ENCODE data around the gene ATP11B.
A peak's percentile ranks its signal among the peaks of the same experiment; 100 is the strongest.
"Not testable (repeated sequence)": the region's sequence is repeated elsewhere in the genome, so short reads cannot be mapped to it uniquely, and the experiment has no call there.

The ATP11B gene

GRCh38 chr3:182795389-182795782 is 2.1 kb downstream of the ATP11B start:
- DNase-seq: peak; percentile 6 to 52 (median 36)

GRCh38 chr3:182796310-182796709 is 3.0 kb downstream of the ATP11B start:
- DNase-seq: no peak

DNA sequence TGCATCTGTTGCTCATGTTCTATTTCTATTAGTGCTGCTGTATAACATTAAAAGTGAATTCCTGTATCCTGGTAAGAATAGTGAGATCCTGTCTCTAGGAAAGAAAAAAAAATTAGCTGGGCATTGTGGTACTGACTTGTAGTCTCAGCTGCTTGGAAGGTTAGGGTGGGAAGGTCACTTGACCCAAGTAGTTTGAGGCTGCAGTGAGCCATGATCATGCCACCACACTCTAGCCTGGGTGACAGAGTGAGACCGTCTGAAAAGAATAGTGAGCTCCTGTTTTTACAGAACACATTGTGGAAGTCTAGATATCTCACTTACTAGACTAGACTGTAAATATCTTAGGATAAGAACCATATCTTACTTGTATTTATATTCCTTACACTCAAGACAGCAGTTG is 4.6 kb downstream of the ATP11B start:
- peak; percentile 30 to 53 (median 50) for DNase-seq

DNA sequence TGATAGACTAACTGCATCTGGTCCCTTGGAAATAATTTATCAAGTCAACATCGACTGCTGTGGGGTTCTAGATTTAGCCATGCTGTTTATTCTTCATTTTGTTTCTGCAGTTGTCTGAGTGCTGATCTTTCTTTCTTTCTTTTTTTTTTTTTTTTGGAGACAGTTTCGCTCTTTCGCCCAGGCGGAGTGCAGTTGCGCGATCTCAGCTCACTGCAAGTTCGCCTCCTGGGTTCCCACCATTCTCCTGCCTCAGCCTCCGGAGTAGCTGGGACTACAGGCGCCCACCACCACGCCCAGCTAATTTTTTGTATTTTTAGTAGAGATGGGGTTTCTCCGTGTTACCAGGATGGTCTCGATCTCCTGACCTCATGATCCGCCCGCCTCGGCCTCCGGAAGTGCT is 5.8 kb downstream of the ATP11B start:
- not testable (repeated sequence) for DNase-seq

DNA sequence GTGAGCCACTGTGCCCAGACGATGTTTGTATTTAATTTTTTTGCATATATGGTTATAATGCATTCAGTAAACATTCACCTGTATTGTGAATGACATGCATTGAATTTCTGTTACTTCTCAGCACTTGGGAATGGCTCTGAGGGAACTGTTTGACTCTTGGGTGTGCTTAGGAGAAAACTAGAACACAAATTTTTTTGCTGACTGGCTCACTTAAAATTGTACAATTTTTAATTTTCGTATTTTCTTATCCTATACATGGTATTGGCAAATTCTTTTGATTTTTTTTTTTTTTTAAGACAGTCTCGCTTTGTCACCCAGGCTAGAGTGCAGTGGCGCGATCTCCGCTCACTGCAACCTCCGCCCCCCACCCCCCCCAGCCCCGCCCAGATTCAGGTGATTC is 7.2 kb downstream of the ATP11B start:
- DNase-seq: no peak

GRCh38 chr3:182802413-182803390 is 9.4 kb downstream of the ATP11B start:
- DNase-seq: peak; percentile 29 to 82 (median 61)

DNA sequence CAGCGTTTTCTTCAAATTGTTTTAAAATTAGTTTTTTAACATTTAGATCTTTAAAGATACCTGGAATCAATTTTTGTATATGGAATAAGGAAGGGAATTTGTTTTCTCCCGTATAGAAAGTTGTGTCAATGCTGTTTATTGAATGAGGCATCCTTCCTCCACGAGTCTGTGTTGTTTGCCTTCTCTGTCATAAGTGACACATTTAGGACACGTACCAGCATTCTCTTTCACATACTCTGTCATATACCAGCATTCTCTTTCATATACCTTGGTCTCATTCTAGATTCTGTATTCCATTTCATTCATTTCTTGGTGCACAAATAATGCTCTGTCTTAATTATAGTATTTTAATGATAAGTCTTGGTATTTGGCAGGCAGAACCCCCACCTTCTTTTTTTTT is 10.3 kb downstream of the ATP11B start:
- no peak for DNase-seq

DNA sequence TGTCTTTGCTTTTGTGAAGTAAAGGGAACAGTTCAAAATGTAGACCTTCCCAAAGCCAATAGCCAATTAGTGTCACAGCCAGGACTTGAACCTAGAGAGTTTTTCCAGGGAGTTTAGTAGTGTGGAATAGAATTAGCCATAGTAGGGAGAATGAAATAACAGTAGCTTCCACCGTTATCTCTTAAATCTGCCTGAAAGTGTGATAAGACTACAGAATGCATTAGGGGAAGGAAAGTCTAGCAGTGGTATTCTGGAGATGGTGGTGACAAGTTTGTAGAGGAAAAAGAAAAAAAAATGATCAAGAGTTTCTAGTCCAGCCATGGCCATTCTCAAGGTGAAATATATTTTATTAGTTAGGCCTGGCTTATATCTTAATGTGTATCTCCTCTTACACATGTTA is 13.8 kb downstream of the ATP11B start:
- DNase-seq: no peak

GRCh38 chr3:182808041-182808770 is 14.9 kb downstream of the ATP11B start:
- no peak for DNase-seq

- DNase-seq: no peak
Measured at GRCh38 chr3:182809531-182809930, 16.2 kb downstream of the ATP11B start.

- DNase-seq: peak in 2 of 4 experiments; percentile 25 to 28
Measured at GRCh38 chr3:182810574-182811268, 17.4 kb downstream of the ATP11B start.

DNA sequence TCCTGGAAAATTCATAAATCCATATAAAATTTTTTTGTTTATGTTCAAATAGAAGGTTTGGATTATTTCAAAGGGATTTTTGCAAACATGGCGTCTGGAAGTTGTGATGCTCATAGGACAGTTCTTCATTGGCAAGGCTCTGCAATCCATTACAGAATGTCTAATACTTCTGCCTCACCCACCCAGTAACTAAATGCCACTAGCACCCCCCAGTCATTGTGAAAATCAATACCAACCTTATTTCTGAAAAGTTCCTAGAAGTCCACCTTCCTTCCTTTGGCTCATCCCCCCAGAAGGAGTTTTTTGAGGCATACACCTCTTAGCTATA is 17.9 kb downstream of the ATP11B start:
- no peak for DNase-seq

GRCh38 chr3:182812123-182812522 is 18.8 kb downstream of the ATP11B start:
- no peak for DNase-seq

GRCh38 chr3:182814419-182815062 is 21.2 kb downstream of the ATP11B start:
- DNase-seq: no peak

DNA sequence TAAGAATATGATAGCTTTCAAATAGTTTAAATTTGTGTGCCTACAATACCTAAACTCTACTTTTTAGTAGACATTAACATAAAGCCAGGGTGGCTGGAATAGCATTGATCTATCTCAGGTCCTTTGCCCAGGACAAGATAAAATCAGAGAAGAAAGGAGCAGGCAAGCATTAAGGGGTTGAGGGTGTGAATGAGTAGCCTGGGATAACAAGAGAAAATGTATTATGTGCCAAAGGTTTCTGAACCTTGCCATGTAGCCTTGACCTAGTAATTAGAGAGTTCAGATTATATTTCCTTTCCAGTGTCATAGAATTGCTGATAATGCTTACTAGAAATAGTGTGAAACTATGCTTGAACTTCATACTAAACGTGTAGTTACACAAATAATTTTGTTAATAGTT is 22.9 kb downstream of the ATP11B start:
- no peak for DNase-seq

DNA sequence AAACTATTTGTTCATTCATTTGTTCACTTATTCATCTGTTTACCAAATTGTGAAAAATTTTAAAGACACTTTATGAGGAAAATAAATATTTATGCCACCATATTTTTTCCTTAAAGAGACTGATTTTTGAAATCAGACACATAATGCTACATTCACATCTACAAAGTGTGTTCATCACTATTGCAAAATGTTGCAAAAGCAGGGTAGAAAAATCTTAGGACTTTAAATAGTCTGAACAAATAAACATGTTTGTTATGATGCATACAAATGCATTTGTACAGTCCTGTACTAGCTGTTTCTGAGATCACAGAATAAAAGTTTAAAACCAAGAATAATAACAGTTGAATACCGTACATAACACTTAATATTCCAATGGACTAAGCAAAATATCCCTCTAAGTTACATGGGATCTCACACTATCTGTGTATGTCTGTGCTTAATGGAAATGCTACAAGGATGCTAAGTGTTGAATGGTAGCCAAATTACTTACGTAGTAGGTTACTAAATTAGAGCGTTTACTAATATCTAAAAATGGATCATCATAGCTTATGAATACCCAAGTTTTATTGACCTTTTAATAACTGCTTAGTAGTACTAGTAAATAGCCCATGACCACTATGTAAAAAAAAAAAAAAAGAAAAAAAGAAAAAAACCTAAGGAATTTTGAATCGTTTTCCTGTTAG is 25.1 kb downstream of the ATP11B start:
- no peak for DNase-seq

- DNase-seq: no peak
Measured at GRCh38 chr3:182821221-182821981, 28.1 kb downstream of the ATP11B start.

- DNase-seq: not testable (repeated sequence)
Measured at GRCh38 chr3:182822260-182822659, 29.0 kb downstream of the ATP11B start.

DNA sequence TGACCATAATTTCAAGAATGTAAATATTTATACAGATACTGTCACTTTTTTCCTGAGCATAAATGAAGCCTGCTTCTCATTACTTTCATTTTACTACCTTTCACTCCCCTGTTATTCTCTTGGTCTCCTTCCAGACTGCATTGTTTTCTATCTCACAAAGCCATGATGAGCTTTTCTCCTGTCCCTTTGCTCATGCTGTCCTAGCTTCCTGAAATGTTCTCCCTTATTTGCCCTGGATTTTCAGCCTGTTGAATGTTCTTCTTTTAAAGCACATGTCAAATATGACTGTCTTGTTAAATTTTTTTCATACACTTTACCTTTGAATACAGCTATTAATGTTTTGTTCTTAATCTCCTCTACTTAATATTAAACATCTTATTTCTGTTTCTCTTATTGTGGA is 31.7 kb downstream of the ATP11B start:
- DNase-seq: no peak

DNA sequence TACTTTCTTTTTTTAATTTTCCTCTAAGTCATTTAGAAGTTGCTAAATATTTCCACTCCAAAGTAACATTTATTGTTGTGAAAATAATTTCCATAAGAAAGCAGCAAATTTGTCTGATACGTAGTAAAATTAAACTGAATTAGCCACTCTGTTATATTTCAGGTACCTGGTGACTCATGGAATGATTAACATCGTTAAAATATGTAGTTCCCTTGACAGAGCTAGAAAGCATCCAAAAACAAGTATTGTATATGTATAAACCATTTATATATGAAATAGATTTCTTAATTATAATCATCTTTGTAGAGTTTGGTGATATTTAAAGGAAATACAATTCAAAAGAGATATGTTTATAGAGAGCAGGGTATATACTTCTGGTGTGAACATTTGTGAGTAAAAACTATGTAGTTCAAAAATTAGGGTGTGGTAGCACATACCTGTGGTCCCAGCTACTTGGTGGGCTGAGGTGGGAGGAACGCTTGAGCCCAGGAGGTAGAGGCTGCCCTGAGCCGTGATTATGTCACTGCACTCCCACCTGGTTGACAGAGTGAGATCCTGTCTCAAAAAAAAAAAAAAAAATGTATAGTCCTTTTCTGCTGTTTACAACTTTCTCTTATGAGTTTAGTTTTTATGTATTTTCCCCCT is 36.6 kb downstream of the ATP11B start:
- no peak for DNase-seq
